NCI-H526 (cell line): ENCODE measurements around the gene MPV17L2.

Experiments
- DNase-seq, 2 experiments: peaks; one replicate each; lab custom pipeline; 2025; lab: John Stamatoyannopoulos, UW

MPV17L2 gene

DNA sequence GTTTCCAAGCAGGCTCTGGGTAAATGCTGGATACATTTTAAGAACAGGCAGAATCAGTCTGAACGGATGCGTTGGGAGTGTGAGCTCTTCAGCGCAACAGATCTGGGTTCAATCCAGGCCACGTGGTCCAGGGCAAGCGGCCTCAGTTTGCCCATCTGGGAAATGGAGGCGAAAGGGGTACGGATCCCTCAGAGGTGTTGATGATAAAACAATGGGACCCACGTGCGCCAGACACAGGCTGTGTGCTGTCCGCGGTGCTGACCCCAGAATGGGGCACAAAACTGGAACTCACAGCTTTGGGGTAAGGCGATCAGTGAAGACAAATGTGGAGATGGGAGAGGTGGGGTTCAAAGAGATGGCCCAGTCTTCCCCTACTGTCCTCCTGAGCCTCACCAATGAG, 46.3 kb downstream of the MPV17L2 start:
- no peak for DNase-seq

DNA sequence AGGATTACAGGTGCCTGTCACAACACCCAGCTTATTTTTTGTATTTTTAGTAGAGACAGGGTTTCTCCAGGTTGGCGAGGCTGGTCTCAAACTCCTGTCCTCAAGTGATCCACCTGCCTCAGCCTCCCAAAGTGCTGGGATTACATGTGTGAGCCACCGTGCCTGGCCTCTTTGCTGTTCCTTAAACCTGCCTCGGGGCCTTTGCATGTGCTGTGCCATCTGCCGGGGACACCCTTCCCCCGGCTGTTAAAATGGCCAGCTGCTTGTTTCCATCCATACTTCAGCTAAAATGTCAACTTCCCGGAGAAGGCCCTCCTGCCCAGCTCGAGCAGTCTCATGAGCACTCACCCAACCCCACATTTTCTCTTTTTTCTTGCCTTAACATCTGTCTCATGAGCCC, 52.3 kb downstream of the MPV17L2 start:
- DNase-seq, result no peak
